Omental fat pad (tissue), 4 donors: ENCODE measurements around the gene IGHMBP2. TPM values are rescaled to one million over a fixed set of nuclear protein-coding genes. Genes with fewer than 3 reads are reported as not detected.

ENCODE experiments used
- ATAC-seq: fragments of 150-250 bp; one replicate; pipeline ENCODE4 v1.9.1; 2016; ENCODE audit warnings: mild to moderate bottlenecking, moderate library complexity; ENCODE audit not compliant: low FRiP score
- DNase-seq: peaks from one replicate; pipeline ENCODE4 v3.0.0-alpha.2; 2019; ENCODE audit warnings: low spot score
- CTCF ChIP-seq, 3 donors: fragments of 450-650 bp; IDR thresholded peaks; one replicate each; pipeline ENCODE4 v1.5.1; 2016 to 2017; ENCODE audit warnings: antibody characterized with exemption in 3 of 3, mild to moderate bottlenecking in 3 of 3, moderate library complexity in 2 of 3
- total RNA-seq, 4 donors: library from RNA; depleted of rRNA; stranded (reverse); fragments of >200 nt; gene quantifications; one replicate each; pipeline ENCODE4 v1.1.0, GENCODE V29; 2016

Gene IGHMBP2
- total RNA-seq, 4 donors from 2014 or later: 8.7 to 23.4 (median 13.8) TPM

- no peak for ATAC-seq
- no peak for DNase-seq
- no peak for TF ChIP-seq CTCF (IDR thresholded peaks at IDR 0.05)
Observed at GRCh38 chr11:68862421-68862820, 41.3 kb upstream of the IGHMBP2 start.

- ATAC-seq: no peak
- DNase-seq: no peak
- TF ChIP-seq CTCF (IDR thresholded peaks at IDR 0.05): no peak
Observed at GRCh38 chr11:68863553-68864265, 40.0 kb upstream of the IGHMBP2 start.

GRCh38 chr11:68865241-68865640, 38.5 kb upstream of the IGHMBP2 start:
- DNase-seq (no peak), ATAC-seq (no peak)
- TF ChIP-seq CTCF (IDR thresholded peaks at IDR 0.05): no peak

GRCh38 chr11:68867066-68867465, 36.6 kb upstream of the IGHMBP2 start:
- DNase-seq: no peak
- no peak for TF ChIP-seq CTCF (IDR thresholded peaks at IDR 0.05)

GRCh38 chr11:68868221-68868835, 35.4 kb upstream of the IGHMBP2 start:
- DNase-seq (no peak), ATAC-seq (no peak)
- TF ChIP-seq CTCF (IDR thresholded peaks at IDR 0.05): no peak

More at GRCh38 chr11:68867066-68867465, 36.6 kb upstream of the IGHMBP2 start:
- ATAC-seq: no peak

- DNase-seq (no peak), ATAC-seq (no peak)
- TF ChIP-seq CTCF (IDR thresholded peaks at IDR 0.05): no peak
Observed at GRCh38 chr11:68870470-68870869, 33.2 kb upstream of the IGHMBP2 start.
